Ureter (tissue), 1 donor: ENCODE data around the gene TMEM178B. TPM values are rescaled to one million over a fixed set of nuclear protein-coding genes. Genes with fewer than 3 reads are reported as not detected.

Experiments
- DNase-seq: peaks from one replicate; pipeline ENCODE4 v3.0.0-alpha.2; 2020; ENCODE audit warnings: low spot score
- total RNA-seq: library from RNA; stranded (reverse); gene quantifications from one replicate; pipeline ENCODE4 v1.2.4, GENCODE V29; 2023
- donor health status: DM: yes; HTN: yes; CAD: no.

Gene TMEM178B
- total RNA-seq, 1 donor from 2014 or later: 7.9 TPM

GRCh38 chr7:141421306-141421705, 347.4 kb downstream of the TMEM178B start:
- DNase-seq: no peak

DNA sequence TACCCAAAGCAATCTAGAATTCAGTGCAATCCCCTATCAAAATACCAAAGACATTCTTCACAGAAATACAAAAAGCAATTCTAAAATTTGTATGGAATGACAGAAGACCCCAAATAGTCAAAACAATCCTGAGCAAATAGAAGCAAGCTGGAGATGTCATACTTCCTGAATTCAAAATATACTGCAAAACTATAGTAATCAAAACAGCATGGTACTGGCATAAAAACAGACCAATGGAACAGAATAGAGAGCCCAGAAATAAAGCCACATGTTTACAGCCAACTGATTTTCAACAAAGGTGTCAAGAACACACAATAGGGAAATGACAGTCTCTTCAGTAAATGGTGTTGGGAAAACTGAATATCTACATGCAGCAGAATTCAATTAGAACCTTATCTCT, 353.3 kb downstream of the TMEM178B start:
- no peak for DNase-seq

DNA sequence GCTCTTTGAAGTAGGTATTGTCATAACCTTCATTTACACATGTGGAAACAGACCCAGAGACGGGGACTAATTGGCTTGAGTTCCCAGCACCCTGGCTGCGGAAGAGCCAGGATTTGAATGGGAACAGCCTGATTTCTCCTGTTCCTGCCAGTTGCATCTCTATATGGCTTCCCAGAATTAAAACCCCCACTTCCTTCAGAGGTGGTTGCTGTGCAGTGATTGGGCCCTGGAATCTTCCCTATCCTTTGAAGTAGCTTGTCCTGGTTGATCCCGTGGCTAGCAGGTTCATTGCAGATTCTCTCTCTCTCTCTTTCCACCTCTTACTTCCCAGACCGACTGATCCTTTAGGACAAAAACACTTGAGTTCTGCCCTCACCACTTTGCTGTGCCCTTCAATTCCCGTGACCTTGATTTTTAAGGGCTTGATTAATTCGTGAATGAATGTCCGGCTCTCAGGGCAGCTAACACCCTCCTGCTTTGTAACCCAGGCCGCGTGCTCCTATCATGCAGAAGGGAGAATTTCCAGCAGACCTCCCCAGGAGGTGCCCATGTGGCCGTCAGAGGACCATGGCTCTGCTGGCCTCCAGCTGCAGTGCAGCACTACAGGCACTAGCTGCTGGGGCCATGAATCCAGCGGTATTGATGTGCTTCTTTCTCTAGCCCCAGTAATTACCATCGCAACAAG, 356.7 kb downstream of the TMEM178B start:
- DNase-seq: no peak

- DNase-seq: no peak
Observed at GRCh38 chr7:141431140-141431479, 357.2 kb downstream of the TMEM178B start.

GRCh38 chr7:141431711-141432110, 357.8 kb downstream of the TMEM178B start:
- DNase-seq: no peak

DNA sequence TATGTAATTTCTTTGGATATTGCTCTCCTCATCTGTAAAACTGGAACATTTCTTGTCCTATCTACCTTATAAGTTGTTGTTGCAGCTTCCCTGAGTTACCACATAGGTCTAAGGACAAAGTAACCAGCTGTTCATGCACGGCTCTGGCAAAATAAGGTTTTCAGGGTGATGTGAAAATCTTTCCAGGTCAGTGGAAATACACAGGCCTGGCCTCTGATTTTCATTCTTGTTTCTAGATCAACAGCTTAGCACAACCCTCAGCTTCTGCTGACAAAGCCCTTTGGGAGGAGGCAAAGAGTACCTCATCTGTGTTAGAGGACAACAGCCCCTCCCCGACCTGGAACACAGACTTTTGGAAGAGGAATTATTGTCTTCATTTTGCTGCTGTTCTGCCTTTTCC, 359.8 kb downstream of the TMEM178B start:
- DNase-seq: no peak

DNA sequence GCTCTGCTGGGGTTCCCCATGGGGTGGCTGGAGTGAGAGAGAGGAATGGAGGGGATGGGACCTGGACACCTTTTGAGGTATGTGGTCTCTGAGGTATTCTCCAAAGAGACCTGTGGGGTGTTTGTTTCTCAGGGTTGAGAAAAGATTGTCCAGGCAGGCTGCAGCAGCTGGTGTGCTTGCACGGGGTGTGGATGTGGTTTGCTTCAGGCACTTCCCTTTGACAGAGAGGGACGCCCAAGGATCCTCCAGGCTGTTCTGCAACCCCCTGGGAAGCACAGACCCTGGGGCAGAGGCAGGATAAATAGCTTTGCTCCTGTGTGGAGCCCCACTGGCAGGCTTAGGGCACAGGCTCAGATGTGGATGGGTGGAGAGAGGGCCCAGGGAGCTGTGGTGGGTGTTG, 362.3 kb downstream of the TMEM178B start:
- no peak for DNase-seq

- DNase-seq: no peak
Observed at GRCh38 chr7:141436575-141437075, 362.8 kb downstream of the TMEM178B start.

DNA sequence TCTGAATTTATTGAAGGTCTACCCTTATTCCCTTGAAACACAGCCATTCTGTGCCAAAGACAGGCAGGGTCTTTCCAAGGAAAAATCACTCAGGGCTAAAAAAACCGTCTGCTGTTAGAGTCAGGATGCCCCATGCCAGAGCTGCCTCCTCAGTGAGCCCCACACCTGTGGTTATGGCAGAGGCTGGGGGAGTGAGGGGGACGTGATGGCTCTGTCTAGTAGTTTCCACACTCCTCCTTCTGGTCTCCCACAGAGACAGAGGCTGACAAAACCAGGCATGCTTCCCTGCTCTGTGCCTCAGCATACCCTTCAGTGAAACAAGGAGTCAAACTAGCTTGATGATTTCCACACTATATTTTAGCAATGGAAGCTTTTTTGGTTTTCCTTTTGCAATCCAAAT, 365.3 kb downstream of the TMEM178B start:
- no peak for DNase-seq

- no peak for DNase-seq
Observed at GRCh38 chr7:141439776-141440175, 365.9 kb downstream of the TMEM178B start.

DNA sequence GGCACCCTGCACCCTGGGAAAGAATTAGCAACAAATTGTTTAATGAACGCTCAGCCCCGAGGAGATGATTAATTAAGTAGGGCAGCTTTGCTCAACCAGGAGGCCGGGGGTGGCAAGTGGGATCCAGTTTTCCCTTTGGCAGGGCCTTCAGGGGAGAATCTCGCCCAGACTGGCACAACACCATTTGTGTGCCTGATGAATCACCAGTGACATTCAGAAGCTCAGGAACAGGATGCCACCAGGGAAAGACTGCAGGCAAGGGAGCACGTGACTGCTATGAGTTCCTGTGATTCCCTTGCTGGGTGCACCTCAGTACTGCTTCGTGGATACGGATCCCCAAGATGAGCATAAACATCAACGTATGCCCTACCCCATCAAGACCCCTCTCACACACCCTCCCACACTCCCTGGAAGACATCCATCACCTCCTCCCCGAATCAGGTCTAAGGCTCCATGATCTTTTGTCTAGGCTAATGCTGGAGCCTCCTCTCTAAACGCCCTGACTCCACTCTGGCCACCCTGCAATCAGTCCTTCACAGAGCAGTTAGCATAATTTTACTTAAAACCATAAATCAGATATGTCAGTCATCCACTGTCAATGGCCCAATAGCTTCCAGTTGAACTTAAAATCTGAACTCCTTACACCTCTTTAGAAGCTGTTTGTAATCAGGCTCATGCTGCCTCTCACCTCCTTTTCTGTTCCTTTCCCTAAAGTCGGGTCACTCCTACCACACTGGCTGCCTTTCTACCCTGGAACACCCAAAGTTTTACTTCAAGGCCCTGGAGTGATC, 368.2 kb downstream of the TMEM178B start:
- no peak for DNase-seq

DNA sequence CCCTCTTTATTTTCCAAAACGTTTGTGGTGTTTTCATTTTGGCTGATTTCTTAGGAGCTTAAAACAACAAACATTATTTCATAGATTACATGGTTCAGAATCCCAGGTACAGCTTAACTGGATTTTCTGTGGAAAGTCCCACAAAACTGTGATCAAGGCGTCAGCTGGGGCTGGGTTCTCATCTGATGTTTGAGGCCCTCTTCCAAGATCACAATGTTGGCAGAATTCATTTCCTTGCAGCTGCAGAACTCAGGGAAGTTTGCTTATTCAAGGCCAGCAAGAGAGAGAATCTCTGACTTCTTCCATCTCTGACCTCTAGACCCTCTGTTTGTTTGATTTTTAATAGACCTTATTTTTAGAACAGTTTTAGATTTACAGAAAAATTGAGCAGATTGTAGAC, 368.9 kb downstream of the TMEM178B start:
- DNase-seq: no peak

- no peak for DNase-seq
Observed at GRCh38 chr7:141444961-141445360, 371.1 kb downstream of the TMEM178B start.

DNA sequence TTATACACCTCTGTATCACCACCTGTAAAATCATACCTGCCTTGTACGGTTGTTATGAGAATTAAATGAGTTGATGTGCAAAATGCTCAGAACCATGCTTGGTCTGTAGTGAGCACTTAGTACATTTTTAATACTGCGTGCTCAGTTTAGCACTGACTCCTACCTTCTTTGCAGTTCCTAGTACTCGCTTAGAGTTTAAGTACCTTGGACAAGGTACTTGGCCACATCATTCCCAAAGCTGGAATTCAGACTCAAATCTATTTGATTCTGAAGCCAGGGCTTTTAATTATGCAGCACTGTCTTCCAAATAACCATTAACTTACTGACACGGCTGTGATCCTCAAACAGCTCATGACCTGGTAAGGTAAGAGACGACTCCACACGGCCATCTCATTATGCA, 377.4 kb downstream of the TMEM178B start:
- DNase-seq: no peak

DNA sequence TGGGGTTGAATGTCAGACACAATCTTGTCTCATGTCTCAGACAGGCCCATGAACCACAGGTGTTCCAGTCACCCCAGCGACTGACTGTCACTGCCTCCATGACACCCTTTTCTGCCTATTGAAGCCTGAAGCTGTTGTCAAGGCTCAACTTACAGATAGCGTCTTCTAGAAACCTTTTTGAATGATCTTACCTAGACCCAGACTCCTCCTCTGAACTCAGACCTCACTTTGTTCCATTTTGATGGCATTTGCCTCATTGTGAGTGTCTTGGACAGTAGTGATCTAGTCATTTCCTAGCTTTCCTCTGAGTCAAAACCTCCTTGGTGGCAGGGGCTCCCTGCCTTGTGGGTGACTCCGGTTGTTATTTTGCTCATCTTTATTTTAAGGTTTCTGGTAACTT, 379.0 kb downstream of the TMEM178B start:
- DNase-seq: no peak

GRCh38 chr7:141454338-141454737, 380.5 kb downstream of the TMEM178B start:
- no peak for DNase-seq

- DNase-seq: no peak
Observed at GRCh38 chr7:141455723-141456122, 381.9 kb downstream of the TMEM178B start.

- no peak for DNase-seq
Observed at GRCh38 chr7:141456298-141456697, 382.4 kb downstream of the TMEM178B start.

DNA sequence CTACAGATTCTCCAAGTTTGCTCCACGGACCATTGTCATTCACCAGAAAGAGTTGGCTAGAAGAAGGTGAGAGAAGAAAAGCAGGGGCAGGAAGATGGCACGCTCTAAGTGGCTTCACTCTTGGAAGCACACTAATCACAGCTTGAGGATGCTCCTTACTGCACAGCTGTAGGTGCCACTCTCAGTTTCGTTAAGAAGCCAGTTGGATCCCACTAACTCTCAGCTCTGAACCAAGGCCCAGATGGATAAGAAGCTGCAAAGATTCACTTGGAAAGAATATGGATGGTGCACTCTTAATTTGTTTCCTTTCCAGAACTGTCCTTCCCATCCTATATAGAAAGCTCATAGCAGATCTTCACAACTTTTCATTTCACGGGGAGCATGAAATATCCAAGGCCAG, 382.8 kb downstream of the TMEM178B start:
- DNase-seq: no peak

GRCh38 chr7:141460781-141461715, 387.2 kb downstream of the TMEM178B start:
- no peak for DNase-seq

- no peak for DNase-seq
Observed at GRCh38 chr7:141461924-141462323, 388.1 kb downstream of the TMEM178B start.

DNA sequence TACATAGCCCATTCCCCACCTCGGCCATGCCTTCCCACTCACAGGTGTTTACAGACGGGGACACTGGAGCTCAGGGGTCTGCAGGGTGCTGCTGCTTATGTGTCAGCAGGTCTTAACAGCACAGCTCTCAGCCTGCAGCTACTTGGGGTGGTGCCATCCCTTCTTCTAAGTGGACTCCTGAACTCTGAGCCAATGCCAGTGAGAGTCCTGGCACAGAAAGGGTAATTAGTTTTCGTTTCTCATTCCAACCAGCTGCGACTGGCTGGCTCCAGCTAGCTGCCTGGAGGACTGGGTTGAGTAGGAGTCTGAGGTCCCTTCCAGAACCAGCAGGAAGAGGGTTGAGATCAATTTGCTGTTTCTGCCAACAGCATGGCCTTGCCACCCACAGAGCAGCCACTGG, 389.1 kb downstream of the TMEM178B start:
- no peak for DNase-seq
